Liver (tissue), 9 donors: ENCODE measurements around the gene AMBRA1. TPM values are rescaled to one million over a fixed set of nuclear protein-coding genes. Genes with fewer than 3 reads are reported as not detected.

ENCODE experiments used
- DNase-seq: peaks from one replicate; pipeline ENCODE4 v3.0.0-alpha.2; 2017; ENCODE audit warnings: low spot score
- H3K27ac ChIP-seq, 2 donors: one replicate each; pipeline ENCODE4 v1.7.0; 2013; ENCODE audit warnings: inconsistent platforms in 2 of 2, low read length in 2 of 2, control low read depth in 1 of 2, low read depth in 1 of 2, mild to moderate bottlenecking in 1 of 2
- H3K27me3 ChIP-seq, 4 donors: one replicate each; pipeline versions ENCODE4 v1.6.1 to v1.7.0; 2013; ENCODE audit warnings: low read length in 3 of 4, inconsistent platforms in 1 of 4, mild to moderate bottlenecking in 1 of 4, moderate library complexity in 1 of 4; ENCODE audit not compliant: control insufficient read depth in 4 of 4, insufficient read depth in 4 of 4
- H3K36me3 ChIP-seq, 4 donors: one replicate each; pipeline versions ENCODE4 v1.6.1 to v1.7.0; 2013; ENCODE audit warnings: low read length in 3 of 4, mild to moderate bottlenecking in 3 of 4, low read depth in 1 of 4, moderate library complexity in 1 of 4; ENCODE audit not compliant: control insufficient read depth in 4 of 4, insufficient read depth in 3 of 4
- H3K4me1 ChIP-seq, 4 donors: one replicate each; pipeline versions ENCODE4 v1.6.1 to v1.7.0; 2013; ENCODE audit warnings: low read length in 3 of 4, mild to moderate bottlenecking in 3 of 4, moderate library complexity in 1 of 4; ENCODE audit not compliant: control insufficient read depth in 4 of 4, insufficient read depth in 4 of 4
- H3K4me3 ChIP-seq, 3 donors: one replicate each; pipeline versions ENCODE4 v1.6.1 to v1.7.0; 2013; ENCODE audit warnings: low read length in 3 of 3, control low read depth in 1 of 3, low read depth in 1 of 3, mild to moderate bottlenecking in 1 of 3
- H3K9ac ChIP-seq, 2 donors: one replicate each; pipeline ENCODE4 v1.7.0; 2013; ENCODE audit warnings: low read length in 2 of 2, mild to moderate bottlenecking in 2 of 2, moderate library complexity in 2 of 2, control low read depth in 1 of 2, low read depth in 1 of 2
- H3K9me3 ChIP-seq, 4 donors: one replicate each; pipeline versions ENCODE4 v1.6.1 to v1.7.0; 2013; ENCODE audit warnings: low read length in 3 of 4; ENCODE audit not compliant: control insufficient read depth in 4 of 4
- ATF3 ChIP-seq: IDR thresholded peaks from 2 replicates; pipeline ENCODE4 v1.6.1; 2016; ENCODE audit warnings: antibody characterized with exemption
- CTCF ChIP-seq: fragments of 150-350 bp; IDR thresholded peaks from 2 replicates; pipeline ENCODE4 v1.5.1; 2017; ENCODE audit warnings: improper control_type of control experiment, low read depth, low read length; ENCODE audit not compliant: missing input control
- EGR1 ChIP-seq, 2 donors: IDR thresholded peaks; 2 replicates each; pipeline ENCODE4 v1.6.1; 2016 to 2018; ENCODE audit warnings: antibody characterized with exemption in 2 of 2, low read depth in 2 of 2
- FOXA1 ChIP-seq: IDR thresholded peaks from 2 replicates; pipeline ENCODE4 v1.6.1; 2016; ENCODE audit warnings: antibody characterized with exemption
- FOXA2 ChIP-seq: IDR thresholded peaks from 2 replicates; pipeline ENCODE4 v1.6.1; 2016; ENCODE audit warnings: antibody characterized with exemption
- GABPA ChIP-seq, 2 donors: IDR thresholded peaks in 1 of 2; conservative IDR thresholded peaks in 1 of 2; 2 replicates each; pipeline ENCODE4 v1.6.1; 2016; ENCODE audit warnings: antibody characterized with exemption in 2 of 2, mild to moderate bottlenecking in 1 of 2, moderate library complexity in 1 of 2
- HNF4A ChIP-seq, 2 donors: conservative IDR thresholded peaks; 2 replicates each; pipeline ENCODE4 v1.6.1; 2016; ENCODE audit warnings: antibody characterized with exemption in 2 of 2, mild to moderate bottlenecking in 2 of 2
- HNF4G ChIP-seq: IDR thresholded peaks from 2 replicates; pipeline ENCODE4 v1.6.1; 2016; ENCODE audit warnings: antibody characterized with exemption
- JUND ChIP-seq, 2 donors: IDR thresholded peaks; 2 replicates each; pipeline ENCODE4 v1.6.1; 2016; ENCODE audit warnings: antibody characterized with exemption in 2 of 2
- MAX ChIP-seq: IDR thresholded peaks from 2 replicates; pipeline ENCODE4 v1.6.1; 2016; ENCODE audit warnings: antibody characterized with exemption
- NR2F2 ChIP-seq: IDR thresholded peaks from 2 replicates; pipeline ENCODE4 v1.6.1; 2016; ENCODE audit warnings: antibody characterized with exemption
- RAD21 ChIP-seq, 2 donors: IDR thresholded peaks; 2 replicates each; pipeline ENCODE4 v1.6.1; 2016; ENCODE audit warnings: antibody characterized with exemption in 2 of 2, mild to moderate bottlenecking in 2 of 2
- REST ChIP-seq: IDR thresholded peaks from 2 replicates; pipeline ENCODE4 v1.6.1; 2016; ENCODE audit warnings: antibody characterized with exemption, mild to moderate bottlenecking
- RXRA ChIP-seq, 2 donors: IDR thresholded peaks; 2 replicates each; pipeline ENCODE4 v1.6.1; 2017 to 2018; ENCODE audit warnings: antibody characterized with exemption in 2 of 2, mild to moderate bottlenecking in 1 of 2
- TAF1 ChIP-seq: conservative IDR thresholded peaks from 2 replicates; pipeline ENCODE4 v1.6.1; 2016; ENCODE audit warnings: antibody characterized with exemption, mild to moderate bottlenecking
- YY1 ChIP-seq: IDR thresholded peaks from 2 replicates; pipeline ENCODE4 v1.6.1; 2016; ENCODE audit warnings: antibody characterized with exemption, mild to moderate bottlenecking
- ZBTB33 ChIP-seq: IDR thresholded peaks from 2 replicates; pipeline ENCODE4 v1.6.1; 2016; ENCODE audit warnings: antibody characterized with exemption
- WGBS: extraction: QIAGEN DNeasy Blood & Tissue Kit; methylation state at CpG from one replicate; pipeline ENCODE4 v1.1.7; 2013; 5-methylcytosine and 5-hydroxymethylcytosine counted together
- polyA plus RNA-seq, 2 donors: library from polyadenylated mRNA; stranded (reverse) in 1 of 2; unstranded in 1 of 2; fragments of 200-250 nt in 1 of 2; fragments of >200 nt in 1 of 2; fragmentation: Nextera tagmentation in 1 of 2; extraction: Ambion mirVana in 1 of 2; gene quantifications; one replicate each; pipeline versions ENCODE4 v1.2.1 to v1.2.3, GENCODE V29; 2013 to 2015
- total RNA-seq, 2 donors: library from RNA; depleted of rRNA; stranded (reverse); fragments of >200 nt; gene quantifications; one replicate each; pipeline ENCODE4 v1.2.3, GENCODE V29; 2014
- donor health status: healthy.
- donor health status: healthy.
- donor health status: healthy.
- donor health status: healthy.
- donor health status: healthy.

Gene AMBRA1
- total and polyA plus RNA-seq, 4 donors, result 3.7 to 25.7 (median 15.1) TPM

- peaks cover 0 to 13% (median 7%) of the 10 kb centered on the region in 4 donors for H3K4me1 ChIP-seq
- DNase-seq, result no peak
Measured at GRCh38 chr11:46357483-46357936, 236.3 kb downstream of the AMBRA1 start.

GRCh38 chr11:46356924-46357482 lies 236.8 kb downstream of the AMBRA1 start:
- no peak for DNase-seq
- H3K4me3 ChIP-seq, result no peak overlapping the region
- H3K27me3 ChIP-seq, result no peaks in the 10 kb centered on the region
- no peak overlapping the region for H3K9ac ChIP-seq
- 90% methylated on average over 7 of the region's 7 CpGs for WGBS
- H3K4me1 ChIP-seq, result peaks cover 0 to 11% (median 5%) of the 10 kb centered on the region in 4 donors
- TF ChIP-seq RXRA (IDR thresholded peaks at IDR 0.05) (no peak), MAX (no peak), FOXA2 (no peak), RAD21 (IDR thresholded peaks at IDR 0.05) (no peak), YY1 (no peak), FOXA1 (no peak), ZBTB33 (no peak), JUND (IDR thresholded peaks at IDR 0.05) (no peak), EGR1 (IDR thresholded peaks at IDR 0.05; ENCODE audit: low read depth in 2 of 2) (no peak), GABPA (IDR thresholded peaks at IDR 0.05 in 1 of 2, conservative IDR thresholded peaks at IDR 0.05 in 1 of 2) (no peak), NR2F2 (no peak), TAF1 (no peak), ATF3 (no peak), HNF4A (conservative IDR thresholded peaks at IDR 0.05) (no peak)
- peaks cover 0 to 7% (median 0%) of the 10 kb centered on the region in 4 donors for H3K36me3 ChIP-seq
- H3K27ac ChIP-seq, result no peak overlapping the region
- H3K9me3 ChIP-seq, result no peaks in the 10 kb centered on the region

More at GRCh38 chr11:46357483-46357936, 236.3 kb downstream of the AMBRA1 start:
- no peaks in the 10 kb centered on the region for H3K9me3 ChIP-seq
- 87% methylated on average over 11 of the region's 11 CpGs for WGBS
- no peak for TF ChIP-seq EGR1 (IDR thresholded peaks at IDR 0.05; ENCODE audit: low read depth in 2 of 2)
- peaks cover 0 to 7% (median 0%) of the 10 kb centered on the region in 4 donors for H3K36me3 ChIP-seq
- H3K4me3 ChIP-seq, result no peak overlapping the region
- H3K27me3 ChIP-seq, result no peaks in the 10 kb centered on the region
- no peak overlapping the region for H3K9ac ChIP-seq
- no peak overlapping the region for H3K27ac ChIP-seq

- DNase-seq, result no peak
- no peak overlapping the region for H3K4me3 ChIP-seq
- H3K9me3 ChIP-seq, result no peaks in the 10 kb centered on the region
- no peaks in the 10 kb centered on the region for H3K27me3 ChIP-seq
- peaks cover 0 to 7% (median 0%) of the 10 kb centered on the region in 4 donors for H3K36me3 ChIP-seq
- no peak overlapping the region for H3K9ac ChIP-seq
- no peak overlapping the region for H3K27ac ChIP-seq
- peaks cover 0 to 31% (median 20%) of the 10 kb centered on the region in 4 donors for H3K4me1 ChIP-seq
- WGBS, result 77% methylated on average over 9 of the region's 9 CpGs
- TF ChIP-seq ZBTB33 (no peak), REST (no peak), HNF4A (conservative IDR thresholded peaks at IDR 0.05) (no peak), NR2F2 (no peak), EGR1 (IDR thresholded peaks at IDR 0.05; ENCODE audit: low read depth in 2 of 2) (no peak), YY1 (no peak), TAF1 (no peak), CTCF (no peak), MAX (no peak), RAD21 (IDR thresholded peaks at IDR 0.05) (no peak), HNF4G (no peak)
Measured at GRCh38 chr11:46353698-46354097, 240.1 kb downstream of the AMBRA1 start.
